GM19463 (cell line): ENCODE data around the gene CILP.

ENCODE experiments used
- ATAC-seq: cut with Tn5 transposase; IDR thresholded peaks from one replicate; pipeline ENCODE4 v1.9.1; 2021; ENCODE audit warnings: mild to moderate bottlenecking, moderate library complexity; ENCODE audit not compliant: unreplicated experiment

The CILP gene

GRCh38 chr15:65222891-65223290 lies 11.6 kb upstream of the CILP start:
- no peak for ATAC-seq

GRCh38 chr15:65221697-65222096 lies 10.4 kb upstream of the CILP start:
- no peak for ATAC-seq

GRCh38 chr15:65219137-65219536 lies 7.9 kb upstream of the CILP start:
- no peak for ATAC-seq

- ATAC-seq = no peak
Observed at GRCh38 chr15:65217526-65218482, 6.5 kb upstream of the CILP start.

GRCh38 chr15:65215496-65215895 lies 4.2 kb upstream of the CILP start:
- no peak for ATAC-seq

GRCh38 chr15:65214010-65214409 lies 2.7 kb upstream of the CILP start:
- ATAC-seq = no peak

- ATAC-seq = no peak
Observed at GRCh38 chr15:65213241-65213640, 2.0 kb upstream of the CILP start.

GRCh38 chr15:65212097-65212496 lies 824 bp upstream of the CILP start:
- ATAC-seq = no peak

GRCh38 chr15:65211482-65211982 lies 259 bp upstream of the CILP start:
- ATAC-seq = no peak

GRCh38 chr15:65209701-65210643 lies 1.3 kb downstream of the CILP start:
- no peak for ATAC-seq

- ATAC-seq = no peak
Observed at GRCh38 chr15:65208647-65209046, 2.6 kb downstream of the CILP start.

GRCh38 chr15:65207280-65207840 lies 3.9 kb downstream of the CILP start:
- ATAC-seq = no peak

- no peak for ATAC-seq
Observed at GRCh38 chr15:65206750-65207149, 4.5 kb downstream of the CILP start.

GRCh38 chr15:65204931-65205660 lies 6.2 kb downstream of the CILP start:
- ATAC-seq = no peak

GRCh38 chr15:65204236-65204930 lies 6.9 kb downstream of the CILP start:
- ATAC-seq = no peak

GRCh38 chr15:65201918-65202317 lies 9.4 kb downstream of the CILP start:
- ATAC-seq = no peak

- ATAC-seq = no peak
Observed at GRCh38 chr15:65198571-65198970, 12.7 kb downstream of the CILP start.

- no peak for ATAC-seq
Observed at GRCh38 chr15:65197337-65197645, 14.0 kb downstream of the CILP start.

GRCh38 chr15:65196637-65197336 lies 14.5 kb downstream of the CILP start:
- no peak for ATAC-seq
